SK-N-MC (cell line): ENCODE data around the gene FXYD5.

Experiments
- DNase-seq: peaks from one replicate; pipeline ENCODE4 v3.0.0-alpha.2; 2011; ENCODE audit warnings: low read depth, low spot score
- H3K27ac ChIP-seq: fragments of 200-600 bp; sonication (generic); 2 replicates; pipeline ENCODE4 v1.5.1; 2016; ENCODE audit warnings: mixed run types
- H3K36me3 ChIP-seq: fragments of 200-600 bp; sonication (generic); 2 replicates; pipeline ENCODE4 v1.6.1; 2017; ENCODE audit warnings: antibody characterized with exemption, low read length, mixed read lengths; ENCODE audit not compliant: insufficient read depth
- H3K4me3 ChIP-seq: fragments of 200-600 bp; sonication (generic); 2 replicates; pipeline ENCODE4 v1.5.1; 2016
- H3K9ac ChIP-seq: fragments of 200-600 bp; sonication (generic); 2 replicates; pipeline ENCODE4 v1.8.0; 2017; ENCODE audit warnings: mixed run types, mixed read lengths; ENCODE audit not compliant: insufficient read length
- H3K9me3 ChIP-seq: fragments of 200-600 bp; sonication (generic); 2 replicates; pipeline ENCODE4 v1.6.1; 2017; ENCODE audit warnings: low read depth, mild to moderate bottlenecking, antibody characterized with exemption, low read length, moderate library complexity, mixed read lengths
- EZH2 ChIP-seq: fragments of 200-600 bp; sonication (generic); IDR thresholded peaks from one replicate; pipeline ENCODE4 v1.6.1; 2017; ENCODE audit warnings: antibody characterized with exemption
- FOXP2 ChIP-seq: optimal IDR thresholded peaks from 2 replicates; pipeline ENCODE3; 2011; ENCODE audit warnings: mild to moderate bottlenecking, moderate library complexity; ENCODE audit not compliant: insufficient read depth; ENCODE audit errors: extremely low read length, control extremely low read depth
- POLR2AphosphoS5 ChIP-seq: IDR thresholded peaks from 2 replicates; pipeline ENCODE4 v1.6.1; 2012; ENCODE audit warnings: mild to moderate bottlenecking, low read depth, low read length, borderline replicate concordance

The FXYD5 gene

GRCh38 chr19:35204799-35205732 lies 50.5 kb downstream of the FXYD5 start:
- DNase-seq: no peak
- Histone ChIP-seq H3K9me3 (no peaks in the 10 kb centered on the region), H3K4me3 (no peak overlapping the region), H3K27ac (no peak overlapping the region), H3K36me3 (no peaks in the 10 kb centered on the region), H3K9ac (no peak overlapping the region)
- TF ChIP-seq POLR2AphosphoS5 (no peak), EZH2 (no peak), FOXP2 (no peak)

- no peaks in the 10 kb centered on the region for H3K9me3 ChIP-seq
- H3K9ac ChIP-seq: no peak overlapping the region
- no peak overlapping the region for H3K27ac ChIP-seq
- TF ChIP-seq POLR2AphosphoS5 (no peak), FOXP2 (no peak), EZH2 (no peak)
- no peak for DNase-seq
- no peak overlapping the region for H3K4me3 ChIP-seq
- H3K36me3 ChIP-seq: no peaks in the 10 kb centered on the region
Observed at GRCh38 chr19:35205733-35206323, 51.3 kb downstream of the FXYD5 start.

- H3K4me3 ChIP-seq: no peak overlapping the region
- no peak for DNase-seq
- H3K9ac ChIP-seq: no peak overlapping the region
- no peak for TF ChIP-seq FOXP2
- TF ChIP-seq EZH2: no peak
- H3K9me3 ChIP-seq: no peaks in the 10 kb centered on the region
- H3K36me3 ChIP-seq: no peaks in the 10 kb centered on the region
- no peak overlapping the region for H3K27ac ChIP-seq
Observed at GRCh38 chr19:35206379-35206778, 51.8 kb downstream of the FXYD5 start.

GRCh38 chr19:35206855-35207254 lies 52.3 kb downstream of the FXYD5 start:
- Histone ChIP-seq H3K9ac (no peak overlapping the region), H3K27ac (no peak overlapping the region), H3K36me3 (no peaks in the 10 kb centered on the region), H3K9me3 (no peaks in the 10 kb centered on the region), H3K4me3 (no peak overlapping the region)
- no peak for DNase-seq
- TF ChIP-seq POLR2AphosphoS5 (no peak), FOXP2 (no peak), EZH2 (no peak)

GRCh38 chr19:35207391-35207871 lies 52.9 kb downstream of the FXYD5 start:
- TF ChIP-seq EZH2: no peak
- TF ChIP-seq FOXP2: no peak
- TF ChIP-seq POLR2AphosphoS5: no peak
- Histone ChIP-seq H3K9me3 (no peaks in the 10 kb centered on the region), H3K9ac (no peak overlapping the region), H3K36me3 (no peaks in the 10 kb centered on the region), H3K27ac (no peak overlapping the region), H3K4me3 (no peak overlapping the region)
- no peak for DNase-seq

GRCh38 chr19:35208121-35208520 lies 53.6 kb downstream of the FXYD5 start:
- no peak overlapping the region for H3K9ac ChIP-seq
- no peak for DNase-seq
- H3K4me3 ChIP-seq: no peak overlapping the region
- H3K36me3 ChIP-seq: no peaks in the 10 kb centered on the region
- no peak overlapping the region for H3K27ac ChIP-seq
- H3K9me3 ChIP-seq: no peaks in the 10 kb centered on the region
- TF ChIP-seq FOXP2: no peak
- TF ChIP-seq EZH2: no peak
- TF ChIP-seq POLR2AphosphoS5: no peak

GRCh38 chr19:35209646-35210045 lies 55.1 kb downstream of the FXYD5 start:
- Histone ChIP-seq H3K4me3 (no peak overlapping the region), H3K9me3 (no peaks in the 10 kb centered on the region), H3K9ac (no peak overlapping the region), H3K36me3 (no peaks in the 10 kb centered on the region), H3K27ac (no peak overlapping the region)
- DNase-seq: no peak
- no peak for TF ChIP-seq EZH2
- no peak for TF ChIP-seq FOXP2
- TF ChIP-seq POLR2AphosphoS5: no peak

- no peak for TF ChIP-seq FOXP2
- no peak for TF ChIP-seq POLR2AphosphoS5
- TF ChIP-seq EZH2: no peak
- Histone ChIP-seq H3K27ac (no peak overlapping the region), H3K4me3 (no peak overlapping the region), H3K36me3 (no peaks in the 10 kb centered on the region), H3K9me3 (no peaks in the 10 kb centered on the region), H3K9ac (no peak overlapping the region)
- no peak for DNase-seq
Observed at GRCh38 chr19:35211545-35212230, 57.2 kb downstream of the FXYD5 start.
